DMS79 (cell line): Measurements from ENCODE around the gene SLC27A5.
"Not testable (repeated sequence)": the region's sequence is repeated elsewhere in the genome, so short reads cannot be mapped to it uniquely, and the experiment has no call there.

ENCODE experiments used
- DNase-seq: peaks from one replicate; lab custom pipeline; 2025; lab: John Stamatoyannopoulos, UW

SLC27A5 gene

GRCh38 chr19:58468216-58468839 is 43.5 kb downstream of the SLC27A5 start:
- no peak for DNase-seq

- peak; percentile 94 for DNase-seq
Observed at GRCh38 chr19:58466760-58467589, 44.8 kb downstream of the SLC27A5 start, which contains the start of gene ZNF324. TSS of gene ZNF324 (plus strand) at chr19:58467080. CDS start at chr19:58469186, 2,106 bp downstream.

- DNase-seq = no peak
Observed at GRCh38 chr19:58466089-58466759, 45.6 kb downstream of the SLC27A5 start.

GRCh38 chr19:58460039-58460438 is 51.8 kb downstream of the SLC27A5 start:
- DNase-seq = no peak

- DNase-seq = no peak
Observed at GRCh38 chr19:58456111-58456510, 55.7 kb downstream of the SLC27A5 start.

- DNase-seq = no peak
Observed at GRCh38 chr19:58455306-58455705, 56.5 kb downstream of the SLC27A5 start.

GRCh38 chr19:58453743-58454142 is 58.0 kb downstream of the SLC27A5 start:
- DNase-seq = no peak

GRCh38 chr19:58451358-58452101 is 60.3 kb downstream of the SLC27A5 start, which contains the start of gene ZNF324B:
TSS of gene ZNF324B (plus strand) at chr19:58451622. CDS start at chr19:58453702, 2,080 bp downstream.
- DNase-seq = peak; percentile 94

- DNase-seq = no peak
Observed at GRCh38 chr19:58450856-58451357, 60.9 kb downstream of the SLC27A5 start.

GRCh38 chr19:58449980-58450379 is 61.8 kb downstream of the SLC27A5 start:
- not testable (repeated sequence) for DNase-seq

GRCh38 chr19:58448860-58449259 is 62.9 kb downstream of the SLC27A5 start:
- not testable (repeated sequence) for DNase-seq
